Measurements from ENCODE around the gene TTC39B. TPM values are rescaled to one million over a fixed set of nuclear protein-coding genes. Genes with fewer than 3 reads are reported as not detected.
"Not testable (repeated sequence)": the region's sequence is repeated elsewhere in the genome, so short reads cannot be mapped to it uniquely, and the experiment has no call there.

Gene TTC39B
- total RNA-seq, 1 donor from 2014 or later: 22.2 TPM

DNA sequence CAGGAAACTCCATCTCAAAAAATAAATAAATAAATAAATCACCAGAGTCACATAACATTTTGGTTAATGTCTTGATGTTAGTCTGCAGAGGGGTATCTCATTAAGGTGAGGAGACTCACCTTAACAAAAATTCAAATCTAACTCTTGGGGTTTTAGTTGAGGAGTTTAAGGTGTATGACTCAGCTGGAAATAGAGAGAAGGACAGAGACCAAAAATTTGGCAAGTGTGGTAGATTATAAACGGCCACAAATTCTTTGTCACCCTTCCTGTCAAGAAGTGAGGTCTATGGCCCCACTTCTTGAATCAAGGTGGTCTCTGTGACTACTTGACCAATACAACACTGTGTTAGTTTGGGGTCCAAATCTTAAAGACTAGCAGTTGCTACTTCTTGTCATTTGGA, 60.8 kb downstream of the TTC39B start:
- peaks cover 24% of the 10 kb centered on the region for H3K4me1 Mint-ChIP-seq
- no peak overlapping the region for H3K4me3 Mint-ChIP-seq
- no peaks in the 10 kb centered on the region for H3K9me3 Mint-ChIP-seq
- intact Hi-C loops (cut with micrococcal nuclease): no loop called here
- DNase-seq: no peak
- H3K36me3 Mint-ChIP-seq (ENCODE audit: low read depth): peaks cover 22% of the 10 kb centered on the region
- no peaks in the 10 kb centered on the region for H3K27me3 Mint-ChIP-seq
- no peak overlapping the region for H3K27ac Mint-ChIP-seq

DNA sequence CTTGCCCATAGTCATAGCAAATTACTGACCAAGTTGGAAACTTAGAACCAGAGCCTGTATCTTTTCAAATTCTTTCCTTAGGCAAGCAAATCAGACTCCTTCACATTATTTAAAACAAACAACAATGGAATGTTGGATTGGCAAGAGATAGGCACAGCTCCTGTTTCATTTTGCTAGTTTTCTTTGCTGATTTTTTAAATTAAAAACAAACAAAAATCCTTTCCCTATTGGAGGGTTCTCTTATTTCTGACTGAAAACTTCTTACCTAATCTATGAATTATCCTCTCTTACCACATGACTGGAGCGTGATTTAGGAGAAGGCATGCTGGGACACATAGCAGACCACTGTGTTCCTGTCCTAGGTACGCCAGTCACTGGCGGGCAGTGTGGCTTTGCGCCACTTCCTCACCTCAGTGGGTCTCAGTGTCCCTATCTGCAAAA, 63.0 kb downstream of the TTC39B start:
- Mint-ChIP-seq H3K4me1 (peaks cover 24% of the 10 kb centered on the region), H3K36me3 (ENCODE audit: low read depth) (peaks cover 32% of the 10 kb centered on the region), H3K9me3 (no peaks in the 10 kb centered on the region), H3K27me3 (no peaks in the 10 kb centered on the region), H3K27ac (no peak overlapping the region), H3K4me3 (no peak overlapping the region)
- intact Hi-C loops (cut with micrococcal nuclease): no loop called here
- no peak for DNase-seq

DNA sequence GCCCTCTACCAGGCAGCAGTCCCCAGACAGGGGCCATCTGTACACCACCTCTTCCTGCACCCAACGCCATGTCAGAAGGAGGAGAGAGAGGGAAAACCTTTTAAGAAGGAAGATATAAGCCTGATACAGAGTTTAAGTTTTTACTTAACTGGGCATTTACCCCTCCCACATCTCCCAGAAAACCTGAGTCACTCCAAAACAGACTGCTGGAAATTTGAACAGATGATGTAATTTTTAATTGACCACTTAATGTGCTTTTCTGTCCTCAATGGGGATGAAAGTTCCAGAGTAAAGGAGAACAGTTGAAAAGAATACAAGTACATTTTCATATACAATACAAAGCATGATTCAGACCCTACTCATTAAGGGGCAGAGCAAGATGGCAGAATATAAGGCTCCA, 63.9 kb downstream of the TTC39B start:
- peaks cover 38% of the 10 kb centered on the region for H3K36me3 Mint-ChIP-seq (ENCODE audit: low read depth)
- peaks cover 22% of the 10 kb centered on the region for H3K4me1 Mint-ChIP-seq
- H3K27ac Mint-ChIP-seq: no peak overlapping the region
- intact Hi-C loops (cut with micrococcal nuclease): no loop called here
- DNase-seq: no peak
- H3K27me3 Mint-ChIP-seq: no peaks in the 10 kb centered on the region
- H3K4me3 Mint-ChIP-seq: no peak overlapping the region
- H3K9me3 Mint-ChIP-seq: peaks cover 9% of the 10 kb centered on the region

DNA sequence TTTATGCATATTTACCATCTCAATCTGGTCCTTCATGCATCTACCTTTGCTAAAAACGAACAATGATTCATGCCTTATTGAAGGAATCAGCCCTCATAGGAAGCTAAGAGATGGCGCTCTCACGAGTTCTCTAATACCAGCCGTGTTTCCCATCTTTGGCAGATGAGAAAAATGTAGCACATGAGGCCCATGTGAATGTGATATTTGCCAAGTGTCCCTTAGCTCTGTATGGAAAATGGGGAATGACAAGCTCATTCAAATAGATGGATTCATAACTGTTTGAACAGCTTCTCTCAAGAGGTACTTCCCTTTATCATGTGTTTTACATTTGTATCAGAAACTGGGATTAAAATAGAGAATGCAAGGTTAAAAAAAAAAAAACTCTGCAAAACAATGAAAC, 66.1 kb downstream of the TTC39B start:
- Mint-ChIP-seq H3K4me3 (no peak overlapping the region), H3K27me3 (no peaks in the 10 kb centered on the region), H3K36me3 (ENCODE audit: low read depth) (peaks cover 49% of the 10 kb centered on the region), H3K9me3 (peaks cover 26% of the 10 kb centered on the region), H3K27ac (no peak overlapping the region), H3K4me1 (peaks cover 10% of the 10 kb centered on the region)
- no peak for DNase-seq
- intact Hi-C loops (cut with micrococcal nuclease): no loop called here

DNA sequence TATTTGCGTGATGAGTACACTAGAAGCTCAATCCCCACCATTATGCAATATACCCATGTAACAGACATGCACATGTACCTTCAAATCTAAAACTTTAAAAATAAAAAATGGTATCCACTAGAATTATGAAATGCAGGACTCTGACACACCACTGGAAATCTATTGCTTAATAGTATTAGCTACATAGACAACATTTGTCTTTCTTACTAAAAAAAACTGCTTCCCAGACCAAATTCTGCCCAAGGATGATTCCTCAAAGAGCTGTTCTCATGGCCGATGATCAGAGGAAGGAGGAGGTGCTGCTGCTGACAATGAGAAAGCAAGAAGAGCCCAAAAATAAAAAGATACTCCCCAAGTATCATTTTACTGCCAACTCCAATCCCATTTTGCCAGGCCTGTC, 67.2 kb downstream of the TTC39B start:
- H3K4me1 Mint-ChIP-seq: peaks cover 7% of the 10 kb centered on the region
- H3K36me3 Mint-ChIP-seq (ENCODE audit: low read depth): peaks cover 52% of the 10 kb centered on the region
- intact Hi-C loops (cut with micrococcal nuclease): no loop called here

DNA sequence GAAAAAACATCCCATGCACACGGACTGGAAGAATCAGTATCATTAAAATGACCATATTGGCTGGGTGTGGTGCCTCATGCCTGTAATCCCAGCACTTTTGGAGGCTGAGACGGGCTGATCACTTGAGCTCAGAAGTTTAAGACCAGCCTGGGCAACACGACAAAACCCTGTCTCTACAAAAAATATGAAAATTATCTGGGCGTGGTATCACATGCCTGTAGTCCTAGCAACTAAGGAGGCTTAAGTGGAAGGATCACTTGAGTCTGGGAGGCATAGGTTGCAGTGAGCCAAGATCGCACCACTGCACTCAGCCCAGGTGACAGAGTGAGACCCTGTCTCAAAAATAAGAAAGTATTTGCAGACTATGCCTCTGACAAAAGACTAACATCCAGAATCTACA, 68.4 kb downstream of the TTC39B start:
- H3K36me3 Mint-ChIP-seq (ENCODE audit: low read depth): peaks cover 46% of the 10 kb centered on the region
- no peak for DNase-seq
- H3K9me3 Mint-ChIP-seq: peaks cover 33% of the 10 kb centered on the region
- H3K4me3 Mint-ChIP-seq: no peak overlapping the region
- intact Hi-C loops (cut with micrococcal nuclease): no loop called here
- no peak overlapping the region for H3K27ac Mint-ChIP-seq
- H3K4me1 Mint-ChIP-seq: peaks cover 7% of the 10 kb centered on the region
- no peaks in the 10 kb centered on the region for H3K27me3 Mint-ChIP-seq

More for the DNA sequence above, 67.2 kb downstream of the TTC39B start:
- peaks cover 33% of the 10 kb centered on the region for H3K9me3 Mint-ChIP-seq
- no peak overlapping the region for H3K27ac Mint-ChIP-seq
- no peak overlapping the region for H3K4me3 Mint-ChIP-seq
- H3K27me3 Mint-ChIP-seq: no peaks in the 10 kb centered on the region
- DNase-seq: no peak

DNA sequence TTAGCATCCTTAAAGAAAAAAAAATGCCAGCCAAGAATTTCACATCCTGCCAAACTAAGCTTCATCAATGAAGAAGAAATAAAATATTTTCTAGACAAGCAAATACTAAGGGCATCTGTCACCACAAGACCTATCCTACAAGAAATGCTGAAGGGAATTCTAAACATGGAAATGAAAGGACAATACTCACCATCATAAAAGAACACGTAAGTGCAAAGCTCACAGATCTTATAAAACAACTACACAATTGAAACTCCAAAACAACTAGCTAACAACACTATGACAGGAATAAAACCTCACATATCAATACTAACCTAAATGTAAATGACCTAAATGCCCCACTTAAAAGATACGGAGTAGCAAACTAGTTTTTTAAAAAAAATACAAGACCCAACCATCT, 71.4 kb downstream of the TTC39B start:
- DNase-seq: no peak
- H3K4me1 Mint-ChIP-seq: peaks cover 11% of the 10 kb centered on the region
- peaks cover 54% of the 10 kb centered on the region for H3K36me3 Mint-ChIP-seq (ENCODE audit: low read depth)
- H3K9me3 Mint-ChIP-seq: peaks cover 41% of the 10 kb centered on the region
- intact Hi-C loops (cut with micrococcal nuclease): no loop called here
- no peaks in the 10 kb centered on the region for H3K27me3 Mint-ChIP-seq
- H3K4me3 Mint-ChIP-seq: no peak overlapping the region
- no peak overlapping the region for H3K27ac Mint-ChIP-seq

DNA sequence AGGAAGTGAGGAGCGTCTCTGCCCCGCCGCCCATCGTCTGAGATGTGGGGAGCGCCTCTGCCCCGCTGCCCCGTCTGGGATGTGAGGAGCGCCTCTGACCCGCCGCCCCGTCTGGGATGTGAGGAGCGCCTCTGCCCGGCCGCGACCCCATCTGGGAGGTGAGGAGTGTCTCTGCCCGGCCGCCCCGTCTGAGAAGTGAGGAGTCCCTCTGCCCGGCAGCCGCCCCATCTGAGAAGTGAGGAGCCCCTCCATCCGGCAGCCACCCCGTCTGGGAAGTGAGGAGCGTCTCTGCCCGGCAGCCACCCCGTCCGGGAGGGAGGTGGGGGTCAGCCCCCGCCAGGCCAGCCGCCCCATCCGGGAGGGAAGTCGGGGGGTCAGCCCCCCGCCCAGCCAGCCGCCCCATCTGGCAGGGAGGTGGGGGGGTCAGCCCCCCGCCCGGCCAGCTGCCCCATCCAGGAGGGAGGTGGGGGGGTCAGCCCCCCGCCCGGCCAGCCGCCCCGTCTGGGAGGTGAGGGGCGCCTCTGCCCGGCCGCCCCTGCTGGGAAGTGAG, 73.0 kb downstream of the TTC39B start:
- intact Hi-C loops (cut with micrococcal nuclease); DNase-seq; H3K27ac Mint-ChIP-seq; H3K4me3 Mint-ChIP-seq; H3K27me3 Mint-ChIP-seq: not testable (repeated sequence)
- H3K9me3 Mint-ChIP-seq: peaks cover 50% of the 10 kb centered on the region
- H3K36me3 Mint-ChIP-seq (ENCODE audit: low read depth): peaks cover 49% of the 10 kb centered on the region
- H3K4me1 Mint-ChIP-seq: peaks cover 20% of the 10 kb centered on the region

DNA sequence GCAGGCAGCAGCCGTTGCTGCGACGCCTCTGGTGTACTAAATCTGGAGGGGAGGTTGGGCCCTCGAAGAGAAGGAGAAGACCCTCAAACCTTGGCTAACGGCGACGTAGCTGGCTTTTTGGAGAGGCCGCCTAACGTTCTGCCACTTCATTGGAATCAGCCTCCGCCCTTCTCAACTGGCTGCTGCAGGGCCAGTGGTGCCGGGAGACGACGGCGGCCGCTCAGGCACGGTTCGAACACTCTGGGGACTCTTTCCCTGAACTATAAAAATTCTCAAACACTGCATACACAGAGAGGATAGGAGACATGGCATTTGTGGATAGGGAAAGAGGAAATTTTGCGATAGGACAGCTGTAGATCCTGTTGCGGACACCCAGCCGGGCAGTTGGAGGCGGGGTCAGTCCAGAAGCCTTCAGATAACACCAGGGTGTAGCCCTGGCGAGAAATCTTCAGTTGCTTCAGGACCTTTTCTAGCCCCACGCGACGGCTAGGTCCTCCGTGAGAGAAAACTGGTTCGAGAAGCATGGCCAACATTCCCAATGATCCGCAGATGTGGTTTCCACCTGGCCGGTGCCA, 74.2 kb downstream of the TTC39B start:
- peaks cover 25% of the 10 kb centered on the region for H3K4me1 Mint-ChIP-seq
- H3K9me3 Mint-ChIP-seq: peaks cover 41% of the 10 kb centered on the region

DNA sequence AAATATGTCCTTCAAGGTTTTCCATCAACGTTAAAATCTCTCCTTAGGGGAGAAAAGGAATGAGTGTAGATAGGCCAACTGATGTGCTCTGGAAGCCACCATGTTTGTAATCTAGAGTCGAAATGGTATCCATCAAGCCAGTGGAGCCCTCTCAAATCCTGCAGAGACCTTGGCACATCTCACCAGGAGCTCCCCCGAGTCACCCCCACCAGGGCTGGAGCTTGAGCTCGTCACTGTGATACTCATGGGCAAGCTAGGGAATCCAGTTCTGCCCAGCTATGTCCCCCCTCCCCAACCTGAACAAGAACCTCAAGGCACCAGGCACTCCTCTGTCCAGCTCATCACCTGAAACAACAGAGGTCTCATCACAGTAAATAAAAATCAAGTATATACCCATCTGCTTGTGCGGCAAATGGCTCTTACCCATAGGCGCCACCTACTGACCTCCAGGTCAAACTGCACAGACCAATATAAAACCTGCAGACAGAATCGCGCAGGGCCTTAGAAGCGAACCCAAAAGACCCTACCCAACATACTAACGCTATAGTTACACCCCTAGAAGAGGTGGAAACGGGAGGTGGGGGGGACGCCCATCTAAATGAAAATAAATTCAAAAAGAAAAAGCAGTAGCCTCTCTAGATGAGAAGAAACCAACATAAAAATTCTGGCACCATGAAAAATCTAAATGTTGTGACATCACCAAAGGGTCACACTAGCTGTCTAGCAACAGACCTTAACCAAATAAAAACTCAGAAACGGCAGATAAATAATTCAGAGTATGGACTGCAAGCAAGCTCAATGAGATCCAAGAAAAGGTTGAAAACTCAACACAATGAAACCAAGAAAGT, 75.0 kb downstream of the TTC39B start:
- intact Hi-C loops (cut with micrococcal nuclease): loop anchor here (1.0 kb wide), 1 partner anchor 21 kb away; no protein-coding TSS in a partner anchor
- Mint-ChIP-seq H3K9me3 (peaks cover 34% of the 10 kb centered on the region), H3K36me3 (ENCODE audit: low read depth) (peaks cover 38% of the 10 kb centered on the region), H3K27ac (no peak overlapping the region), H3K4me3 (no peak overlapping the region), H3K27me3 (no peaks in the 10 kb centered on the region), H3K4me1 (peaks cover 27% of the 10 kb centered on the region)
- no peak for DNase-seq

More for the DNA sequence above, 74.2 kb downstream of the TTC39B start:
- intact Hi-C loops (cut with micrococcal nuclease): loop anchor here (1.0 kb wide), 1 partner anchor 21 kb away; no protein-coding TSS in a partner anchor
- DNase-seq, H3K4me3 Mint-ChIP-seq, H3K27me3 Mint-ChIP-seq, H3K27ac Mint-ChIP-seq: not testable (repeated sequence)
- H3K36me3 Mint-ChIP-seq (ENCODE audit: low read depth): peaks cover 42% of the 10 kb centered on the region

DNA sequence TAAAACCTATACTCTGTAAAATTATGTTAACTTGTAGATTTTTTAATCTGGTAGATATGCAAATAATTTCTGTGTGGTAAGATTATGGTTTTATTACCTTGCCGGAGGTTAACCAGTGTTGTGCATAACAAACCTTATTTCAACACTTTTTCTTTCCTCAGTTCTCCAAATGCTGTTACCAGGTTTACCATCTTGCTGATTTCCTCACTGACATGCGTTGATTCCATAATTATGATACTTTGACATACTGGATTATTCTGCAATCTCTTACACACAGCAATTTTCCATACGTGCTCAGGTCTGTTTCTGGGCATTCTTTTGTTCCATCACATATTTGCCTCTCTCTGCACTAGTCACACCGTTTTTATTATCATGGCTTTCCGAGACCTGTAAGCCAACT, 77.6 kb downstream of the TTC39B start:
- Mint-ChIP-seq H3K27me3 (no peaks in the 10 kb centered on the region), H3K9me3 (peaks cover 20% of the 10 kb centered on the region), H3K36me3 (ENCODE audit: low read depth) (peaks cover 37% of the 10 kb centered on the region), H3K4me1 (peaks cover 25% of the 10 kb centered on the region), H3K4me3 (no peak overlapping the region), H3K27ac (peak overlapping the region; percentile 43)
- no peak for DNase-seq
- intact Hi-C loops (cut with micrococcal nuclease): loop anchor here (2.0 to 5.0 kb wide), 5 partner anchors 19 to 323 kb away; partner anchors contain the start of genes CCDC171 and SNAPC3

DNA sequence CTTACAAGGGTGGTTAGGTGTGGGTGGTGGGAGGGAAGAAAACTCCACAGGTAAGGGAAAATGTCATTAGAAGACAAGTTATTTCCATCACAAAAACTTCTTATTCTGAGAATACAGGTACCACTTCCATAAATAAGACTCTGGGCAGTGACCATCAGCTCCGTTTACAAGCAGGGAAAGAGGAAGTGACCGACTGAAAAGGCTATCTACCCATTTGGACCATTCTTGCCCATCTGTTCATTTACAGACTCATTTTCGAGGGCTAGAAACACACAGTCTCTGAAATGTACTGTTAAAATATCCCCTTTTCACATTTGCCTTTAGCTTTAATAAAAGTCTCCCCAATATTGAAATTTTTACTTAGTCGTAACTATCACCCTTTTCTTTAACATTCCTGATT, 79.5 kb downstream of the TTC39B start:
- intact Hi-C loops (cut with micrococcal nuclease): loop anchor here (5.0 kb wide), 2 partner anchors 35 to 195 kb away; partner anchors contain the start of gene SNAPC3
- Mint-ChIP-seq H3K4me1 (peaks cover 34% of the 10 kb centered on the region), H3K36me3 (ENCODE audit: low read depth) (peaks cover 46% of the 10 kb centered on the region), H3K27ac (peak overlapping the region; percentile 54), H3K9me3 (peaks cover 20% of the 10 kb centered on the region), H3K27me3 (no peaks in the 10 kb centered on the region), H3K4me3 (no peak overlapping the region)
- no peak for DNase-seq

DNA sequence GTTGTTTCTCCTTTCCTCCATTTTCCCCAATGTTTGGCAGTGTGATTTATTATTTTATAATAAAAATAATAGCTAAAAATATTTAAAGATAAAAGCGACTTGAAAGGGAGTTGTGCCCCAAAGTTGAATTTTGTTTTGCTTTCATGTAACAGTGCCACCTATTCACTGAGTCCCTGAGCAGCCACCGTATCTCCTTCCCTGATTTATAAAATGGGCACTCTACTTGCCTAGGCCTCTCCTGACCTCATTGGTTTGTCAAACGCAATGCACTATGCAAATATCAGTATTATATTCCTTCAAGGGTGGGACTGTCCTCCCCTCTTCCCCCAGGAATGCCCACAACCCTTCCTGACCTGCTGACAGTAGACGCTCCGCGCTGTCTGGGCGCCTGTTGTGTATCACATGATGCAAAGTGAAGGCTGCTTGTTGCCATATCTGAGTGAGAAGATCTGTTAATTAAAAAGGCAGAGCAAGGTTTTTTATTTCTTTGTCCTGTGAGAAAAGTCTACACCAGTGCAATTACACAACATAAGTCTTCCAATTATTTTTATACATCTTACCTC, 81.4 kb downstream of the TTC39B start:
- DNase-seq: no peak
- H3K36me3 Mint-ChIP-seq (ENCODE audit: low read depth): peaks cover 41% of the 10 kb centered on the region
- no peak overlapping the region for H3K27ac Mint-ChIP-seq
- no peak overlapping the region for H3K4me3 Mint-ChIP-seq
- intact Hi-C loops (cut with micrococcal nuclease): loop anchor here (5.0 kb wide), 2 partner anchors 37 to 197 kb away; partner anchors contain the start of gene SNAPC3
- H3K9me3 Mint-ChIP-seq: peaks cover 12% of the 10 kb centered on the region
- H3K4me1 Mint-ChIP-seq: peaks cover 43% of the 10 kb centered on the region
- H3K27me3 Mint-ChIP-seq: no peaks in the 10 kb centered on the region

DNA sequence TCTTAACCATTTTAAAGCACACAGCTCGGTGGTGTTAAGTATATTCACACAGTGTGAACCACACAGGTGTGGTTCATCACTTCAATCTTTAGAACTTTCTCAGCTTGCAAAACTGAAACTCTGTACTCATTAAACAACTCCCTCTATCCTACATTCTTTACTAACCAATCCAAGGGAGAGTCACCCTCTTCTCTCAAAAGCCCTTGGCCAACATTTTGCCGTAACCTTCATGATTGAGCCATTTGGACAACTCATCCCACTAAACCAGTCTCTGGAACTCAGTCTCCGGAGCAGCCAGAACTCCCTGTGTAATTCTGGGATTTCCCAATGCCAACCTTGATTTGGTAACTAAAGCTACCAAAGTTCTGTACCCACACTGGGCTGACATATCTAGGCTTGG, 84.7 kb downstream of the TTC39B start:
- Mint-ChIP-seq H3K4me1 (peaks cover 30% of the 10 kb centered on the region), H3K9me3 (no peaks in the 10 kb centered on the region), H3K27me3 (no peaks in the 10 kb centered on the region), H3K27ac (peak overlapping the region; percentile 18), H3K36me3 (ENCODE audit: low read depth) (peaks cover 33% of the 10 kb centered on the region), H3K4me3 (no peak overlapping the region)
- intact Hi-C loops (cut with micrococcal nuclease): no loop called here
- DNase-seq: no peak

Data from activated CD4-positive, alpha-beta T cell treated with anti-CD3 and anti-CD28 coated beads, Interleukin-2, amount 10 ng/mL, durations not matched to agents 24 days and 14 days (primary cell).